HL-60 (cell line): Measurements from ENCODE around the gene TPRN.

Source experiments
- DNase-seq, 2 experiments: peaks; one replicate each; pipeline ENCODE4 v3.0.0-alpha.2; 2010 to 2020; ENCODE audit warnings: low read depth in 1 of 2, low spot score in 1 of 2
- H3K27ac ChIP-seq: fragments of 250-450 bp; sonication (Bioruptor Pico); replicated peaks from 2 replicates; pipeline ENCODE4 v1.5.1; 2020; ENCODE audit warnings: mild to moderate bottlenecking, moderate library complexity
- H3K27me3 ChIP-seq: fragments of 250-450 bp; sonication (Bioruptor Pico); 2 replicates; pipeline ENCODE4 v1.5.1; 2021; ENCODE audit warnings: mild to moderate bottlenecking, moderate library complexity; ENCODE audit not compliant: insufficient read depth, poor library complexity, severe bottlenecking
- H3K4me3 ChIP-seq: replicated peaks from 2 replicates; pipeline ENCODE4 v1.5.1; 2011; ENCODE audit warnings: mild to moderate bottlenecking, control low read depth, low read length; ENCODE audit not compliant: insufficient read depth
- GABPA ChIP-seq: IDR thresholded peaks from 2 replicates; pipeline ENCODE4 v1.6.1; 2012; ENCODE audit warnings: low read depth
- POLR2AphosphoS5 ChIP-seq: IDR thresholded peaks from 2 replicates; pipeline ENCODE4 v1.6.1; 2012; ENCODE audit warnings: low read depth
- SPI1 ChIP-seq: IDR thresholded peaks from 2 replicates; pipeline ENCODE4 v1.6.1; 2012; ENCODE audit warnings: low read depth, mild to moderate bottlenecking, borderline replicate concordance
- TF ChIP-seq, protein P1 (sequence below): IDR thresholded peaks from one replicate; pipeline ENCODE4 v1.5.1; 2011; ENCODE audit warnings: low read length, control low read depth, inconsistent platforms; ENCODE audit not compliant: insufficient read depth
- TF ChIP-seq, protein P2 (sequence below): IDR thresholded peaks from 2 replicates; pipeline ENCODE4 v1.6.1; 2012; ENCODE audit warnings: low read depth; ENCODE audit not compliant: insufficient replicate concordance

TPRN gene

DNA sequence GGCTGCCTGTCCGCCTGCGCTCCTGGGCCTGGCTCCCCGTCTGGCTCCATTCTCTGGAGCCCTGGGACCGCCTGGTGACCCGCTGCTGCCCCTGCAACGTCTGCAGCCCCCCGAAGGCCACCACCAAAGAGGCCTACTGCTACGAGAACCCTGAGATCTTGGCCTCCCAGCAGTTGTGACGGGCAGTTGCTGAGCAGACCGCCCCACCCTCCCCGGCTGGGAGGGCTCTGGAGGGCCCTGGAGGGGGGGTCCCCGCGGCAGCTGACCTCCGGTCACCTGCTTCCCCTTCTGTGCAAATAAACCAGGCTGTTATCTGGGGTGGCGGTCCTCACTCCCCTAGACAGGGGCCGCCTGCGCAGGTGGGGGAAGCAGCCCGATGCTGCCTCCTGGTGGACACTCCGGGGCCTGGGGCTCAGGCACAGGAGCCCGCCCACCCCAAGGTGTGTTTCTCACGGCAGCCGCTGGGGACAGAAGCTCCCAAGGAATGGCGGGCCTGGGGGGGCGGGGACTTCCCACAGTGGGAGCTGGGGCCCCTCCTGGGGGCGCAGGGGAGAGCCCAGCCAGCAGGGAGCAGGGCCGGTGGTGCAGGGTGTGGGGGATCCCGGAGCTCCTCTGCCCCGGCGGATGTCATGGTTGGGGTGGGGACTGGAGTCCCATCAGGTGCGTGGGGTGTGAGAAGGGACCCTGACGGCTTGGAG, 35.8 kb upstream of the TPRN start:
- Histone ChIP-seq H3K27ac (peak overlapping the region; percentile 71), H3K27me3 (peaks cover 14% of the 10 kb centered on the region), H3K4me3 (peak overlapping the region; percentile 12)
- peak; percentile 88 to 90 for DNase-seq
- TF ChIP-seq, protein P1, sequence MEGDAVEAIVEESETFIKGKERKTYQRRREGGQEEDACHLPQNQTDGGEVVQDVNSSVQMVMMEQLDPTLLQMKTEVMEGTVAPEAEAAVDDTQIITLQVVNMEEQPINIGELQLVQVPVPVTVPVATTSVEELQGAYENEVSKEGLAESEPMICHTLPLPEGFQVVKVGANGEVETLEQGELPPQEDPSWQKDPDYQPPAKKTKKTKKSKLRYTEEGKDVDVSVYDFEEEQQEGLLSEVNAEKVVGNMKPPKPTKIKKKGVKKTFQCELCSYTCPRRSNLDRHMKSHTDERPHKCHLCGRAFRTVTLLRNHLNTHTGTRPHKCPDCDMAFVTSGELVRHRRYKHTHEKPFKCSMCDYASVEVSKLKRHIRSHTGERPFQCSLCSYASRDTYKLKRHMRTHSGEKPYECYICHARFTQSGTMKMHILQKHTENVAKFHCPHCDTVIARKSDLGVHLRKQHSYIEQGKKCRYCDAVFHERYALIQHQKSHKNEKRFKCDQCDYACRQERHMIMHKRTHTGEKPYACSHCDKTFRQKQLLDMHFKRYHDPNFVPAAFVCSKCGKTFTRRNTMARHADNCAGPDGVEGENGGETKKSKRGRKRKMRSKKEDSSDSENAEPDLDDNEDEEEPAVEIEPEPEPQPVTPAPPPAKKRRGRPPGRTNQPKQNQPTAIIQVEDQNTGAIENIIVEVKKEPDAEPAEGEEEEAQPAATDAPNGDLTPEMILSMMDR = peak; percentile 89
- no peak for TF ChIP-seq POLR2AphosphoS5

DNA sequence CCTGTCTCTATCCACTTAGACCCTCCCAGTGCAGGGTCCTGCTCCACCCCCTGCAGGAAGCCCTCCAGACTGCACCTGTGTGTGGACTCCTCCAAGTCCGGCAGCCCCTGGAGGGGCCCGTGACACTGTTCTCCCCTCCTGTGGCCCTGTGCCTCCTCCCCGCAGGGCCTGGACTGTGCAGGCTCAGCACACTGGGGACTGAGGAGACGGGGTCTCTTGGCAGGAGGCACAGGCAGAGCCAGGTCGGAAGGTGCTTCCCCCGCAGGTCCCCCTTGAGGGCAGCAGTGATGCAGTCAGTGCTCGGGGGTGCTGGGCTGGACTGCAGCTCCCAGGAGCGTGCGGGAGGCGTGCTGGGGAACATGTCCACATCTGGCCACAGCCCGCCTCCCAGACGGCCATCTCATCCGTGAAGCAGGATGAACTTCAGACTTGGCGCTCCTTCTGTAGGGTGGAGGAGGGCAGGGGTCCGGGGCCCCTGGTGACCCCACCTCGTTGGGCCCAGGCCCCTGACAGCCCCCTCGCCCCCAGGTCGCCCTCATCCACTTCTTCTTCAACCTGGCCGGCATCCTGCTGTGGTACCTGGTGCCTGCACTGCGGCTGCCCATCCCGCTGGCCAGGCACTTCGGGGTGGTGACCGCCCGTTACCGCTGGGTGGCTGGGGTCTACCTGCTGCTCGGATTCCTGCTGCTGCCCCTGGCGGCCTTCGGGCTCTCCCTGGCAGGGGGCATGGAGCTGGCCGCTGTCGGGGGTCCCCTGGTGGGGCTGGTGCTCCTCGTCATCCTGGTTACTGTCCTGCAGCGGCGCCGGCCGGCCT, 35.1 kb upstream of the TPRN start:
- Histone ChIP-seq H3K4me3 (no peak overlapping the region), H3K27me3 (peaks cover 14% of the 10 kb centered on the region), H3K27ac (no peak overlapping the region)
- TF ChIP-seq GABPA = no peak
- TF ChIP-seq POLR2AphosphoS5 = no peak
- TF ChIP-seq, protein P2, sequence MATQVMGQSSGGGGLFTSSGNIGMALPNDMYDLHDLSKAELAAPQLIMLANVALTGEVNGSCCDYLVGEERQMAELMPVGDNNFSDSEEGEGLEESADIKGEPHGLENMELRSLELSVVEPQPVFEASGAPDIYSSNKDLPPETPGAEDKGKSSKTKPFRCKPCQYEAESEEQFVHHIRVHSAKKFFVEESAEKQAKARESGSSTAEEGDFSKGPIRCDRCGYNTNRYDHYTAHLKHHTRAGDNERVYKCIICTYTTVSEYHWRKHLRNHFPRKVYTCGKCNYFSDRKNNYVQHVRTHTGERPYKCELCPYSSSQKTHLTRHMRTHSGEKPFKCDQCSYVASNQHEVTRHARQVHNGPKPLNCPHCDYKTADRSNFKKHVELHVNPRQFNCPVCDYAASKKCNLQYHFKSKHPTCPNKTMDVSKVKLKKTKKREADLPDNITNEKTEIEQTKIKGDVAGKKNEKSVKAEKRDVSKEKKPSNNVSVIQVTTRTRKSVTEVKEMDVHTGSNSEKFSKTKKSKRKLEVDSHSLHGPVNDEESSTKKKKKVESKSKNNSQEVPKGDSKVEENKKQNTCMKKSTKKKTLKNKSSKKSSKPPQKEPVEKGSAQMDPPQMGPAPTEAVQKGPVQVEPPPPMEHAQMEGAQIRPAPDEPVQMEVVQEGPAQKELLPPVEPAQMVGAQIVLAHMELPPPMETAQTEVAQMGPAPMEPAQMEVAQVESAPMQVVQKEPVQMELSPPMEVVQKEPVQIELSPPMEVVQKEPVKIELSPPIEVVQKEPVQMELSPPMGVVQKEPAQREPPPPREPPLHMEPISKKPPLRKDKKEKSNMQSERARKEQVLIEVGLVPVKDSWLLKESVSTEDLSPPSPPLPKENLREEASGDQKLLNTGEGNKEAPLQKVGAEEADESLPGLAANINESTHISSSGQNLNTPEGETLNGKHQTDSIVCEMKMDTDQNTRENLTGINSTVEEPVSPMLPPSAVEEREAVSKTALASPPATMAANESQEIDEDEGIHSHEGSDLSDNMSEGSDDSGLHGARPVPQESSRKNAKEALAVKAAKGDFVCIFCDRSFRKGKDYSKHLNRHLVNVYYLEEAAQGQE = no peak
- TF ChIP-seq, protein P1 = no peak
- TF ChIP-seq SPI1 = no peak
- DNase-seq = no peak

DNA sequence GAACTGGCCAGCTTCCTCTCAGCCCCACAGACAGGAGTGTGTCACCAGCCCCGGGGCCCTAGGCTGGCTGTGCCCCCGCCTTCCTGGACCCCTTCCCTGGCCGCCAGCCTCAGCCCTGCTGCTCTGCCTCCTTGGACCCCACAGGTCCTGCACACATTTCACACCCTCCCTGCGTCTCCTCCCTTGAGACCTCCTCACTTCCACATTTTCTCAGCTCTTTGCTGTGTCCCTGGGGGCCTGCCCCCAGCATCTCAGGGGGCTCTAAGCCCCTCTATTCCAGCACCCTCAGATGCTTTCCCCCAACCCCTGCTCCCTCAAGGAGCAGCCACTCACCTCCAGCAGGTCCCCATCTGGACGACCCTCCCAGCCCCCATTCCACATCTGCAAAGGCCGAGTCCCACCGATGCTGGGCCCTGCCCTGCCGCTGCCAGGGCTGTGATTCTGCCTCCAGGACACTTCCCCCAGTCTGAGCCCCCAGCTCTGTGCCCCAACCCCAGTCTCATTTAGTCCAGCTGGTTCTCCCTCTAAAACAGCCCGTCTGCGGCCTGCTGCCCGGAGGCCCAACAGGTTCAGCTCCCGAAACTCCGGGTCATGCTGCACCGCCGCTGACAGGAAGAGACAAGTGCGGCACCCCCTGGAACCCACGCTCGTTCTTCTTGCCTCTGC, 34.4 kb upstream of the TPRN start:
- peaks cover 14% of the 10 kb centered on the region for H3K27me3 ChIP-seq
- no peak overlapping the region for H3K27ac ChIP-seq
- H3K4me3 ChIP-seq = no peak overlapping the region
- TF ChIP-seq, protein P2 = no peak
- TF ChIP-seq SPI1 = peak; percentile 68; the same call in 1 of the 2 replicates
- DNase-seq = no peak

DNA sequence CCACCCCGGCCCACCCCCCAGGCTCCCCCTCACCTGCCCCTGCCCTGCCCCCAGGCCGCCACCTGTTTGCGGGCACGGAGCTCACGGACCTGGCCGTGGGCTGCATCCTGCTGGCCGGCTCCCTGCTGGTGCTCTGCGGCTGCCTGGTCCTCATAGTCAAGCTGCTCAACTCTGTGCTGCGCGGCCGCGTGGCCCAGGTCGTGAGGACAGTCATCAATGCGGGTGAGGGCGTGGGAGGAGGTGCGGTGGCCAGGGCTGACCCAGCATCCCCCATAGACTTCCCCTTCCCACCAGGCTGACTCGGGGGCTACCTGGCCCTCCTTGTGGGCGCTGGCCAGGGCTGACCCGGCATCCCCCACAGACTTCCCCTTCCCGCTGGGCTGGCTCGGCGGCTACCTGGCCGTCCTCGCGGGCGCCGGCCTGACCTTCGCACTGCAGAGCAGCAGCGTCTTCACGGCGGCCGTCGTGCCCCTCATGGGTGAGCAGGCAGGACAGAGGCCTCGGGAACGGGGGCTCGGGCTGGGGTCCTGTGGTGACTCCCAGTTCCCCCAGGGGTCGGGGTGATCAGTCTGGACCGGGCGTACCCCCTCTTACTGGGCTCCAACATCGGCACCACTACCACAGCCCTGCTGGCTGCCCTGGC, 33.6 kb upstream of the TPRN start:
- no peak for DNase-seq
- Histone ChIP-seq H3K27ac (no peak overlapping the region), H3K4me3 (no peak overlapping the region), H3K27me3 (peaks cover 14% of the 10 kb centered on the region)
- TF ChIP-seq, protein P2 = no peak
- no peak for TF ChIP-seq POLR2AphosphoS5
- no peak for TF ChIP-seq GABPA
- TF ChIP-seq, protein P1 = no peak
- no peak for TF ChIP-seq SPI1
